Measurements from ENCODE around the gene OSBPL9. TPM values are rescaled to one million over a fixed set of nuclear protein-coding genes. Genes with fewer than 3 reads are reported as not detected.

OSBPL9 gene
- total RNA-seq, 1 experiment from 2014 or later: 188 TPM

DNA sequence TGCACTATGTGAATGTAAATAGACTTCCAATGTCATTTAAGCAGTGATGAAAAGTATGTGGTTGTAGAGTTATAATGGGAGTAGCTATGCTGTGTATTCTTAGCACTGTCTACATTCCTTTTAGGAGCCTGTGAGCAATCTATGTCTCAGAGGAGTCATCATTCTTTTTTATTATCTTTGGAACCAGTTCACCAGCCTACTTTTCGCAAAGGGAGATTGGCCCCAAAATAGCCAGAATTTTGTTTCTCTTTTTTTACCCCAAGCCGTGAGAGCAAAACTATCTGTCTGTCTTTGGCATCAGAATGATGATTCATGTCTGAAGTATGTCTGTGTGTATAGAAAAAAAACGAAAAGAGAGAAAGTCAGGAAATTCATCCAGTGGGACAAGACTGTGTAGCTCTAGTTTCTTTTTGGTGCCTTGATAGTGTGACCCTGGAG is 44.2 kb downstream of the OSBPL9 start:
- H3K4me3 ChIP-seq: peak overlapping the region; percentile 19; the same call in 1 of the 2 replicates
- POLR2A ChIA-PET (ENCODE audit: unreplicated experiment): interaction anchor here (0.6 to 0.7 kb wide), 3 partner anchors 10 to 24 kb away, joined by 3 to 8 read pairs (median 4); no protein-coding TSS in a partner anchor
- intact Hi-C loops (cut with micrococcal nuclease; ENCODE audit: unreplicated experiment): loop anchor here (1.0 to 5.0 kb wide), 4 partner anchors 10 to 92 kb away; no protein-coding TSS in a partner anchor

DNA sequence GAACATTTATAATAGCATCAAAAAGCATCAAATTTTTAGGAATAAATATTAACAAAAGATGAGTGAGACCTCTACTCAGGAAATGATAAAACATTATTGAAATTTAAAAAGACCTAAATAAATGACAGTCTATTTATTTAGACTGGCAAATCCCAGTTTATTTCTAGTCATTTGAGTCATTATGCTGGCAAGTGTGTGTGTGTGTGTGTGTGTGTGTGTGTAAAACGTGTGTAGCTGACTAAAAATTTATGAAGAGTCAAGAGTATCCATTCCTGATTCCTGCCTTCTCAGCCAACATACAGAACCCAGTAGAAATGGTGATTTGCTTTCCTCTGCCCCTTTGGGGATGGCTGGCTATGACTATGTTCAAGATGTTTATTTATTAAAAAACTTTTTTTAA is 46.2 kb downstream of the OSBPL9 start:
- Histone ChIP-seq H3K4me1 (replicated peaks; ENCODE audit: insufficient read depth) (peaks cover 32% of the 10 kb centered on the region), H2AFZ (no peak overlapping the region), H3K4me3 (no peak overlapping the region), H3K9me3 (ENCODE audit: insufficient read depth, low read depth) (no peaks in the 10 kb centered on the region), H3K4me2 (no peak overlapping the region), H3K9me2 (ENCODE audit: insufficient read depth) (no peaks in the 10 kb centered on the region), H3K79me2 (ENCODE audit: low read depth) (peaks cover 92% of the 10 kb centered on the region), H3K27me3 (ENCODE audit: insufficient read depth, low read depth) (no peaks in the 10 kb centered on the region), H3K27ac (no peak overlapping the region), H3F3A (ENCODE audit: insufficient read depth, low read depth) (peaks cover 39% of the 10 kb centered on the region), H4K20me1 (ENCODE audit: insufficient read depth) (no peaks in the 10 kb centered on the region; the same call in 1 of the 2 replicates), H3K36me3 (ENCODE audit: low read depth) (0 out of 2 replicates have a peak, but pooled peaks cover 8% of the 10 kb centered on the region)
- TF ChIP-seq, protein P1, sequence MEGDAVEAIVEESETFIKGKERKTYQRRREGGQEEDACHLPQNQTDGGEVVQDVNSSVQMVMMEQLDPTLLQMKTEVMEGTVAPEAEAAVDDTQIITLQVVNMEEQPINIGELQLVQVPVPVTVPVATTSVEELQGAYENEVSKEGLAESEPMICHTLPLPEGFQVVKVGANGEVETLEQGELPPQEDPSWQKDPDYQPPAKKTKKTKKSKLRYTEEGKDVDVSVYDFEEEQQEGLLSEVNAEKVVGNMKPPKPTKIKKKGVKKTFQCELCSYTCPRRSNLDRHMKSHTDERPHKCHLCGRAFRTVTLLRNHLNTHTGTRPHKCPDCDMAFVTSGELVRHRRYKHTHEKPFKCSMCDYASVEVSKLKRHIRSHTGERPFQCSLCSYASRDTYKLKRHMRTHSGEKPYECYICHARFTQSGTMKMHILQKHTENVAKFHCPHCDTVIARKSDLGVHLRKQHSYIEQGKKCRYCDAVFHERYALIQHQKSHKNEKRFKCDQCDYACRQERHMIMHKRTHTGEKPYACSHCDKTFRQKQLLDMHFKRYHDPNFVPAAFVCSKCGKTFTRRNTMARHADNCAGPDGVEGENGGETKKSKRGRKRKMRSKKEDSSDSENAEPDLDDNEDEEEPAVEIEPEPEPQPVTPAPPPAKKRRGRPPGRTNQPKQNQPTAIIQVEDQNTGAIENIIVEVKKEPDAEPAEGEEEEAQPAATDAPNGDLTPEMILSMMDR (conservative IDR thresholded peaks at IDR 0.05): no peak
- no peak for TF ChIP-seq EZH2 (IDR thresholded peaks at IDR 0.05; ENCODE audit: low read depth)
- ChIA-PET CTCF (no interaction called here), POLR2A (ENCODE audit: unreplicated experiment) (no interaction called here)
- no peak for DNase-seq
- BruUV-seq (replicated peaks): no TSS peak
- intact Hi-C loops (cut with micrococcal nuclease; ENCODE audit: unreplicated experiment): loop anchor here (5.0 kb wide), 2 partner anchors 41 to 64 kb away; no protein-coding TSS in a partner anchor

More for the DNA sequence above, 44.2 kb downstream of the OSBPL9 start:
- DNase-seq: peak; percentile 27 to 67
- peaks cover 32% of the 10 kb centered on the region for H3K4me1 ChIP-seq (replicated peaks; ENCODE audit: insufficient read depth)
- peaks cover 96% of the 10 kb centered on the region for H3K79me2 ChIP-seq (ENCODE audit: low read depth)
- no peaks in the 10 kb centered on the region for H4K20me1 ChIP-seq (ENCODE audit: insufficient read depth)
- H3K27ac ChIP-seq: peak overlapping the region; percentile 57
- CTCF ChIA-PET: no interaction called here
- no peaks in the 10 kb centered on the region for H3K9me2 ChIP-seq (ENCODE audit: insufficient read depth)
- H2AFZ ChIP-seq: no peak overlapping the region
- no peaks in the 10 kb centered on the region for H3K9me3 ChIP-seq (ENCODE audit: insufficient read depth, low read depth)
- H3F3A ChIP-seq (ENCODE audit: insufficient read depth, low read depth): peaks cover 39% of the 10 kb centered on the region
- H3K27me3 ChIP-seq (ENCODE audit: insufficient read depth, low read depth): no peaks in the 10 kb centered on the region
- TF ChIP-seq, protein P1 (conservative IDR thresholded peaks at IDR 0.05): no peak
- no peak for TF ChIP-seq EZH2 (IDR thresholded peaks at IDR 0.05; ENCODE audit: low read depth)
- BruUV-seq (replicated peaks): no TSS peak
- 0 out of 2 replicates have a peak, but pooled peaks cover 15% of the 10 kb centered on the region for H3K36me3 ChIP-seq (ENCODE audit: low read depth)
- H3K4me2 ChIP-seq: peak overlapping the region; percentile 55

DNA sequence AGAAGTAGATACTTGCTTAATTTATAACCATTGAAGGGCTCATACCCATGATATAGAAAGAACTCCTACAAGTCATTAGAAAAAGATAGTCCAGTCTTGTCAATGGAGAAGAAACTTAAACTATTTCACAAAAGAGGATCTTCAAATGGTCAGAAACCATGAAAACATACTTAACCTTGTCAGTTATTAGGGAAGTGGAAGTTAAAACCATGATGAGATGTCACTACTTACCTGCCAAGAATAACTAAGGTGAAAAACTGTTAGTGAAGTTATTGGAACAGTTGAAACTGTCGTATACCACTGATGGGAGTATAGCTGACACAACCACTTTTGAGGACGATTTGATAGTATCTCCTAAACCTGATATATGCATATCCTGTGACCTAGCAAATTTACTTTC is 46.8 kb downstream of the OSBPL9 start:
- Histone ChIP-seq H3K36me3 (ENCODE audit: low read depth) (0 out of 2 replicates have a peak, but pooled peaks cover 9% of the 10 kb centered on the region), H3K79me2 (ENCODE audit: low read depth) (peaks cover 91% of the 10 kb centered on the region), H3K9me2 (ENCODE audit: insufficient read depth) (no peaks in the 10 kb centered on the region), H3K9me3 (ENCODE audit: insufficient read depth, low read depth) (no peaks in the 10 kb centered on the region), H2AFZ (no peak overlapping the region), H3K4me2 (no peak overlapping the region), H3K4me1 (replicated peaks; ENCODE audit: insufficient read depth) (peaks cover 32% of the 10 kb centered on the region), H4K20me1 (ENCODE audit: insufficient read depth) (no peaks in the 10 kb centered on the region; the same call in 1 of the 2 replicates), H3K27me3 (ENCODE audit: insufficient read depth, low read depth) (no peaks in the 10 kb centered on the region), H3K4me3 (no peak overlapping the region), H3F3A (ENCODE audit: insufficient read depth, low read depth) (peaks cover 38% of the 10 kb centered on the region), H3K27ac (no peak overlapping the region)
- TF ChIP-seq, protein P1 (conservative IDR thresholded peaks at IDR 0.05): no peak
- TF ChIP-seq EZH2 (IDR thresholded peaks at IDR 0.05; ENCODE audit: low read depth): no peak
- DNase-seq: no peak
- POLR2A ChIA-PET (ENCODE audit: unreplicated experiment): no interaction called here
- no TSS peak for BruUV-seq (replicated peaks)
- intact Hi-C loops (cut with micrococcal nuclease; ENCODE audit: unreplicated experiment): loop anchor here (5.0 kb wide), 2 partner anchors 41 to 64 kb away; no protein-coding TSS in a partner anchor
- CTCF ChIA-PET: no interaction called here
